NOMO-1 (cell line): ENCODE data around the gene DLG2.

Source experiments
- DNase-seq, 2 experiments: peaks; one replicate each; lab custom pipeline; 2025; ENCODE audit not compliant: unreplicated experiment in 2 of 2; lab: John Stamatoyannopoulos, UW

Gene DLG2

DNA sequence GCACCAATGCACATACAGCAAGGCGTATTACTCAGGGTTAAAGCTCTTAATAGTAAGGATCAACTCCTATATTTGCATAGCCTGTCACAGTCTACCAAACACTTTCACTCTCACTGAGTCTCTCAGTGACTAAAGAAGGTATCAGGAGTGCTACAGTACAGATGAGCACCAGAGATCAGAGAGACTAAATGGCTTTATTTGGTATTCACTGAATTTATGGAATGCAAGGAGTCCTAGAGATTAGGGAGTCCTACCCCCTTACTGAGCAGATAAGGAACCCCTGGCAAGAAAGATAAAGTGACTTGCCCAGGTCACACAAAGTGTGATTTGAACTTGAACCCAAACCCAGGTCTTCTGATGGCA is 1944.6 kb downstream of the DLG2 start:
- no peak for DNase-seq

DNA sequence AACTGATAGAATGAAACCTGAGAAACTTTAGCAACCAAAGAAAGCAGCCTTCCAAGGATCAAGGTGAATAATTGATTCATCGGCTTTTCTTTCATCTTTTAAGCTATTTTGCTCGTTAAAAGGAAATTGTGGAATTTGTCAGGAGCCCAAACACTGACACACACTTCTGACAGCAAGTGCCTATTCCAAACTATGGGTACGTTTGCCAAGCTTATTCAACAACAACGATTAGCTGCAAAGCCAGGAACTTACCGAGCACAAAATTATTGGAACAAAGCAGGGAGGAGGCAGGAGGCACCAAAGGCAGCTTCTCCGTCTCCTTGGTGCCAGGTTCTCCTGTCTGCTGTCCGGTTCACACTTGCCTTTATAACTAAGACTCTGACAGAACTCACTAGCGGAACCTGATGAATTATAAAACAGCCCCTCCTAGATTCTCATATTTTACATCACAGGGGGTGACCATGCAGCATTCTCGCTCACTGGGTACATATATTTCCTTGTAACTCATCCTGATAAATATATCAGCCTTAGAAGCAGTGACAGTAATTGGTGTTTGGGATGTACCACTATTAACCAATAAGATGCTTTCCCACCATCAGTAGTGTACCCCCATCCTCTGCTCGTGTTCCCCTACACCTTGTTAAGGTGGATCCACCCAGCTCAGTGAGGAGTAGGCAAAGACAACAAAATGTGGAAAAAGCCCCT is 1945.1 kb downstream of the DLG2 start:
- no peak for DNase-seq

DNA sequence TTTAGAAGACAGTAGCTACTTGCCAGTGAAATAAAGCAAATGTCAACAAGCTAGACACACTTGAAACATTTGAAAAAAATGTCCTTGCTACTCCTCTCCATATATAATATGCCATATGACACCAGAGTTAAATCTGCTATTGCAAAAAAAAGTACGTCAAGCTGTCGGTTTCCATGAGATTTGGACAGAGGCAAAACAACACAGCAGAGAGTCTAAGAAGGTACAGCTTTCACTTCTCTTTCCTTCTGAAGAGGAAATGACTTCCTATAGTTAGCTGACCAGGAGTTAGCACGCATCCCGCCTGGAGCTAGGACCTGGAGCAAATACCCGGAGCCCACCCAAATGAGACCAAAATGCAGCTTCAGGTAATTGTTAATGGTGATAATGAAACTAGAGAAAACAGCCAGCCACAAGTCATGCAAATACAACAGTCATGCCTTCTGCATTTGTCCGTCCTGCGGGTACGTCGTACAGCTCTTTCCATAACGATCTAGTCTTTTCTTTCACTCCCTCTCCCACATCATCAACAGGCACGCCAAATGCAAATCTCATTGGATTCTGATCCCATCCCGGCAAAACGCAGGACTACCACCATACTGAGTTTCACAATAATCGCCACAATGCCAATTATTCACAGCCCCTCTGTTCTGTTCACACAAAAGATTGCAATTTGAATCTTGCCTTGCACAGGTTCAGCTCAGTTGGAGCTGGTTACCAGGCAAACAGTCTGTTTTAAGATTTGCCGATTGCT is 1945.9 kb downstream of the DLG2 start:
- peak; percentile 9 to 59 for DNase-seq

DNA sequence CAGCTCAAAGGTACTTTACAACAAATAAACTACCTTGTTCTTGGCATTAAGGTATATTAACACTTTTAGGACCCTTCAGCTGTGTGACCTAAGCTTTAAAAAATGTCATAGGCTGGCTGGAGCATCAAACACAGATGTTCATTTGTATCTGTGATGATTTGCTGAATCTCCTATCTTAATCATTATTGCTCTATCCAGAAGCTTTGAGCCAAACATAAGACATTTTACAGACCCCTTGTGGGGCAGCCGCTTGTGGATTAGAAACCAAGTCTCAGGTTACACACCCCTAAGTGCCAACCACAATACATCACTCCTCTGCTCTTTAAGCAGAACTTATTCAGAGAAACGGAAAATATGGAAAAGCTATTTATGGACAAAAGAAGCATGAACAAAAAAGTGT is 1946.8 kb downstream of the DLG2 start:
- DNase-seq, result no peak

DNA sequence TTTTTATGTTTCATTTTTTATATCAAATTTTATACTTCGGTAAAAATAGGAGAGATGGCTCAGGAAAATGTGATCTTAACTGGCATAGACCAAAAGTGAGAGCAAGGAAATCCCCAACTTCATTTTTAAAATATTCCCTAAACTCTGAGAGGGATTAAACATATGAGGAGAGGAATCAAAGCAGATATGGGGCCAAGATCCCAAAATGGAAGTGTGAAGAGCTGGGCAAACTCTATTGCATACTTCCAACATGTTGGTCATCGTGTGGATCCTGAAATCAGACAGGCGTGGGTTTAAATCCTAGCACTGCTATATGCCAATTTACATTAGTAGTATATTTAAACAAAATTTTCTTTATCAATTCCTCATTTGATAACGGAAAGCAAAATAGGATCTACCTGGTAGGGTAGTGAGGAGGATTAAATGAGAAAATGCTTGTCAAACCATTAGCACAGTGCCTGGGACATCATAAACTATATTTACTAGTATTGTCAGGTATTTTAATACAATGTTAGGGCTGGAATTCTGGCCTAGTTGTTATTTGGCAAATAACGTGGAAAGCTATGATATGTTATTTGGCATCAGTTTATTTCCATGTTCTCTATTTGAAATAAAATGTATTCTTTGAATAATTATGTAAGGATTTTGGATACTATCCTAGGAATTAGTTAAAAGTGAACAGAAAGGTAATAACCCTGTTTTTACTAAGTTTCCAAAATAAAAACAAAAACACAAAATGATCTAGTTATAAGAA is 1948.1 kb downstream of the DLG2 start:
- DNase-seq, result no peak

DNA sequence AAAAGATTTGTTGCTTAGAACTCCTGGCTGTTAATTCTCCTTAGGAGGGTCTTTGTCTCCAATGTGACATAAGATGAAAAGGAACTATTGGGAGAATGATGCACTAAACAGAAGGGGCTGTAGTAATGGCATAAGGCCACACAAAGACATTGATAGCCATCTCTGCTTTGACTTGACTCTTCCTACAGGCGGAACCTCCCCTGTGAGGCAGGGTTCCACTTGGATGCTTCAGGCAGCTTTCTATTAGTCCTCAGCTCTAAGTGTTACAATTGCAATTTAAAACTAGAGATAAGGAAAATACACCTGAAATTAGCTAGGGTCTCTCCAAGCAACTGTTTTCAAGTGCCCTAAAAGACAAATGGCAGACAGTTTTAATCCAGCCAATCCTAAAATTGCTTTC is 1949.4 kb downstream of the DLG2 start:
- no peak for DNase-seq

DNA sequence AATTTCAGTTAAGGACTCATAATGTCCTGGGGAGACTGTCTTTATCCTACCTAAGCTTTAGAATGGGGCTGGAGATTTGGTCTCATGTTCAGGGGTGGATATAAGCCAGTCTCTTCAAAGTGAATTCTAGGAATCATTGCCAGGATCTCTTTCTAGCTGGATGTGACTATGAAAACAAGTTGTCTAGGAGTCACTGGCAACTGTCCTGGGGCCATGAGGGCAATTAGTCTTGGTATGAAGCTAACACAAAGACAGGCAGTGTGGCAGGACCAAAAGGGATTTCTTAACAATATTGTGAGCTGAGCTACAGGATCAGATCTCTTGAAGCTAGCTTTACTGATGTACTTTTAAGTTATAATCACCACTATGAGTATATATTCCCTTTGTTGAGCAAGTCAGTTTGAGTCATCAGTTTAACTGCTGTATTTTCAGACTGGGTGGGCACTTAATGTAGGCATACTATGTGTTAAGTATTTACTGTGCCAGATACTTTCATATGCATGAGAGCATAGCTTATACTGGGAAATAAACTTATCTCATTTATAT is 1951.0 kb downstream of the DLG2 start:
- no peak for DNase-seq

DNA sequence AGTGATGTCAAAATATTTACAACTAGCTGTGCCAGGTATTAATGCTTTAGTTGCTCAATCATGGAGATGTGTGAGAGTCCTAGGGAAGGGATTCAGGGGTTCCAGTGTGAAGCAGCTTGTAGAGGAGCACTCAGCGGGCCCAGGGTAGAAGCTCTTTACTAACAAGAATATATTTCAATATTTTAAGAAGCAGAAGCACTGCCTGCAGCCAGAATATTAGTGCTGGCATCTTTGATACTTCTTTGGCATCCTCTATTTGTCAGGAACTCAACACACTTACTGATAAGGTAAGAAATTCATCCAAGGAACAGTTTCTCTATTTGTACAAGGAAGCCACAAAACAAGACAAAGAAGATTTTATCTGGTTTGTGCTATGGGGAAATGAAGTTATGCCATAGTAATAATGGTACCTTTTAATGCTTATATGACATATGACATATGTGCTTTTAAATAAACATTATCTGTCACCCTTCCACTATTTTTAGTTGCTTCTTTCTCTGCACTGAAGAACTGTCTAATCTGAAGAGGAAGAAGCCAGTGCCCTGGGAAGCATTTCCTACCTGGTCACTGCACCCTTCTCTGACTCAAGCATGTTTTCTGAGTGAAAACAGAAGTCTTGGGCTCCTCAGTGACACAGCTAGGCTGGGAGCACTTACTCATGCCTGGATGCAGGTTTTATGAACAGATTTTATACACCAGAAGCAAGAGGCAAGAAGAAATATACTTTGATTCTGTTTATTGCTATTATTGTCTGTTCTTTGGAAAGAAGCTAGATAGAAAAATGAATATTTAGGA is 1952.8 kb downstream of the DLG2 start:
- no peak for DNase-seq

DNA sequence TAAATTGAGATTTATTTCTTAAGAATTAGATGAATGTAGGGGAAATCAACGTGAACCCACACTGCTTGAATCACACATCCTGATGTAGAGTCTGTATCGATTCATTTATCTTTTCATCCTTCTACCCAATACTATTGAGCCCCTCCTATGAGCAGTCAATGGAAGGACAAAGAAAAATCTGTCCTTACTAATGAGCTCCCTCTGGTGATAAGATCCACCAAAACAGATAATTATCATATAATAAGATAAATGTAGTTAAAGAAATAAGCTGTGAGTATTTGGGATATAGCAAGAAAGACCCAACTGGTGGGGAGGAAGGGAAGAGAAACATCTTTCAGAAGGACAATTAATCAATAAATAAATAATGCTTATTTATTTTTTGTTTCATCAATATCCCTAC is 1955.9 kb downstream of the DLG2 start:
- DNase-seq, result no peak

DNA sequence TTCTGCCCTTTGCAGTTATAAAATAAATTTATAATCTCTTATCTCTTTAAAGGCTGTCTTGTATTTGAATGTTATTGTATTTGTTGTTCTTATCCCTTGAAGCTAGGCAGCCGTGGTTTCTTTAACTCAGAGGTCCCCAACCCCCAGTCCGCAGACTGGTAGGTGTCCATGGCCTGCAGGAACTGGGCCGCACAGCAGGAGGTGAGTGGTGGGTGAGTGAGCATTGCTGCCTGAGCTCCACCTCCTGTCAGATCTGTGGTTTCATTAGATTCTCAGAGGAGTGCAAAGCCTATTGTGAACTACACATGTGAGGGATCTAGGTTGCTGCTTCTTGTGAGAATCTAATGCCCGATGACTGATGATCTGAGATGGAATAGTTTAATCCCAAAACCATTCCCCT is 1961.0 kb downstream of the DLG2 start:
- DNase-seq, result no peak

DNA sequence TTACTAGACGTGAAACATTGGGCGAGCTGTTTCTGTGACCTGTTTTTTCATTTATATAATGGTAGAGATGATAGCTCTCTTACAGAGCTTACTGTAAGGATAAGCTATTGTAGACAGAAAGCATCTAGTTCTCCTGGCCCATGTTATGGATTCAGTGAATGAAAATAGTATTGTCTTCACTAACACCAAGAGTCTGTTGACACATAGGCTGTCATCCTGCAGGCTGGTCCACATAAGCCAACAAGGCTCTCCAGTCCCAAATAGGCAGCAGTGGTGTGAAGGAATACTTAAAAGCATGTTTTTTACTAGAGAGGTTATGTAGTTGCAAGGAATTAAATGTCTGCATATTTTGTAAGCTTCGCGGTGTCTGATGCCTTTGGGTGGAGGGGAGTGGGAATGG is 1963.2 kb downstream of the DLG2 start:
- DNase-seq, result no peak

DNA sequence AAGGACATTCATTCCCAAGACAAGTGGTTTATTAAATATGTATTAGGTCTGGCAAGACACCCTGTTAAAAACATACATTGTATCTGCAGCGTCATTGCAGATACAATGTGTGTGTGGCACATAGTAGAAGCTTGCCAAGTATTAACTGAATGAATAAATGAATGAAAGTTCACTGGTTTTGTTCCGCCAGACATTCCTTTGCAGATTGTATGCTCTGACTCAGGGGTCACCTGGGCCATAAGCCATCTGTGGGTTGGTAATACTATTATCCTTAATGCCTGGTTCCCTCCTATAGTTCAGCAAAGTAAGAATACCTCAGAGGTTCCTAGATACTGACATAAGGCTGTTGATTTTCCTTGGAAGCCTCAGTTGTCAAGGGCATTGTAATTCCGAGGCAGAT is 1963.7 kb downstream of the DLG2 start:
- no peak for DNase-seq

DNA sequence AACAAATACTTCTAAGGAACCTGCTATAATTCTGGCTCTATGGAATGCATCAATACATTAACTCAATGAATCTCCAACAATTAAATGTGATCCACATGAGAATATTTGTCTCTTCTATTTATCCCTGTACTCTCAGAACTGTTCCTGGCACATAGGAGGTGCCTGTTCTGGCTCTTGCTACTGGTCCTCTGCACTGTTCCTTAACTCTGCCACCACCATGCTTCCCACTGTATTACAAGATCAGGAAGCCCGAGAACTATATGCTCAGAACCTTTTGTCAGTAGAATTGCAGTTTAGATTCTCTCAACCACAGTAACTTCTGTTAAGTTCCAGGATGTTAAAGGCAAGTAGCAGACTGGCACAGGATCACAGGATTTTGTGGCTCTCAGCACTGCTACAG is 1964.7 kb downstream of the DLG2 start:
- no peak for DNase-seq

DNA sequence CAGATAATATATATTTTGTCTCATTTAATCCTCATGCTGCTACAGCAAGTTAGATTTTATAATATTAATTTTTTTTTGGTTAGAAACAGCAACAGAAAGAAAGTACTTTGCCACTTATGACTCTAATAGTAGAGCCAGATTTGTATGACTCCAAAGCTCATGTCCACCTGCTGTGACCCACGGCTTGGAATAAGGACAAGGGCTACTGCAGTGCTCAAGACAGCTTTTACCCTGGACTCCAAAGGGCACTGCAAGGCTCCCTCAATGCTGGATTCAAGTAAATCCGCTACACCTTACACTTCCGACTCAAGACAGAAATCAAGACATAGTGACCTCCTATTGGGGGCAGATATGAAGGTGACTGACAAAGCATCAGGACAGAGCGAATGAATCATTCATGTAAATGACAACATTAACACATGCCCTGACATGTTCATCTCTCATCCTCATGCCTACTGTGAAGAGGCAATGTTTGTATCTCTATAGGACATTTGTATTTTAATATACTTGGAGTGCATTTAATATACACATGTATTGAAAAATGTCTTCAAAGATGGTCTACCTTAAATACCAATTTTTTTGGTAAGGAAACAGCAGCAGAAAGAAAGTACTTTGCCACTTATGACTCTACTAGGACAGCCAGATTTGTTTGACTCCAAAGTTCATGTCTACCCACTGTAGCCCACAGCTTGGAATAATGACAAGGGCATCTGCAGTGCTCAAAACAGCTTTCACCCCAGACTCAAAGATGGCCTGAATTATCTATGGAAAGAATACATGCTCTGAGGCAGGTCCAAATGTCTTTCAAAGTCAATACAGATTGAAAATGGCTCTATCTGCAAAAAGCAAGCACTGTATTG is 1965.4 kb downstream of the DLG2 start:
- DNase-seq, result no peak

DNA sequence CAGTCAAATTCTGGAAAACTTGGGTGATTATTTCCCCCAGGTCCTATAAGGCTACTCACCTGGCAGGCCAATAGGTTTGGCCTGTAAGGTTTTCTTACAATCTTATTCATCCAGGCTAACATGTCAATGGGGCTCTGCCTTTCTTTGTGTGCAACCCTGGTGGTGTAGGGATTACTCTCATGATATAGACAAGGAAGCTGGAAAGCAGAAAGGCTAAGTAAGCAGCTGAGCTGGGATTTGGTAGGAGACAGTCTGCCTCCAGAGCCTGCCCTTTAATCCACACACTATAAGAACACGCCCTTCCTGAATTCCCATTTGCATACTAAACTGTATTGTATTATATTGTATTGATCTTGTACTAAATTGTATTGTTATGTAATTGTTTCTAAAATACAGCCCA is 1967.7 kb downstream of the DLG2 start:
- no peak for DNase-seq

DNA sequence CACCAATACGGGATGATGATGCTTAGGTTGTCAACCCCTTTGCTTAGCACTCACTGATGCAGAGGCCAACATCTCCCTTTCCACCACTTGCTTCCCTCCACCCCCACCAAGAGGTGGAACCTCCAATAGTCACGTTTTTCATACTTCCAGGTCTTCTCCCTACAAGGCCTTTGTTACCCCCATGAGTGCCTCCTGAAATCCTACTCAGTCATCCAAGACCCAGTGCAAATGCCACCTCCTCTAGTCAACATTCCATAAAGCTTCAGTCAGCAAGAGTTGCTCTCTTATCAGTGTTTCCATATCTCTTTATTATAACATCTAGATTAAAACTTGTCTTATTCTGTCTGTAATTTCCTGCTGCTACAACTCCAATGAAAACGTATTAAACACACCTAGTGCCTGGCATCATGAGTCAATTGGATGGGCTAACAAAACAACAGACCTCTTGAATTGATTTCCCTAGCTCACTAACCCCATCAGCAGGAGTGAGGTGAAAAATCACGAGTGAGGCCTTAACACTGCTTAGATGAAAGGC is 1970.3 kb downstream of the DLG2 start:
- no peak for DNase-seq

DNA sequence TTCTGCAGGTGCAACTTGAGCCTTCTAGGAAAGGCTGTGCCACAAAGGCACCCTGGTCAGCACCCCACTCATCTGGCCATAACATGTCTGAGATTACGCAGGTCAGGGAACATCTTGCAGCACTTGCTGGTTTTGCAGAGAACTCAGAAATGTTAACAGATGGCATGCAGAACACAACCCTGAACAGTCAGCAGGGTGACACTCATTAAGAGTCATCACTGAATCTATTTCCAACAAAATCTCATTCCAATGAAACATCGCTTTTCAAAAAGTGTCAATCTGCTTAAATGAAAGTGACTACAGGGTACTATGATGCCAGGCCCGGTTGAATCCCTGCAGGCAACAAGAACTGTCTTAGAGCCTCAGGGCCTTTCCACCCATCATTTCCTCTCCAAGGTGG is 1971.2 kb downstream of the DLG2 start:
- DNase-seq, result no peak

DNA sequence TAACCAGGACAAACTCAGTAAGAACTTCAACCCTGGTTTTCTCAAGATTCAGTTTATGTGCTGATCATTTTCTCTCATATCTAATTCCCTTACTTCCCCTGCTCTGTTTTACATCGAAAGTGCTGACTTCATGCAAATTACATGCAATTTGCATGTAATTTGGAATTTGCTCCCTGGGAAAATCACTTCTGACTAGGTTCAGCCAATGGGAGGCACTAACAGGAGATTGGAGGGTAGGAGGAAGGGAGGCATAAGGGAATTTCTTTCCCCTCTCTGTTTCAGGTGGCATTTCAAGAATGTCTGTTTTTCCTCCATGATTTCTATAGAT is 1977.7 kb downstream of the DLG2 start:
- no peak for DNase-seq

DNA sequence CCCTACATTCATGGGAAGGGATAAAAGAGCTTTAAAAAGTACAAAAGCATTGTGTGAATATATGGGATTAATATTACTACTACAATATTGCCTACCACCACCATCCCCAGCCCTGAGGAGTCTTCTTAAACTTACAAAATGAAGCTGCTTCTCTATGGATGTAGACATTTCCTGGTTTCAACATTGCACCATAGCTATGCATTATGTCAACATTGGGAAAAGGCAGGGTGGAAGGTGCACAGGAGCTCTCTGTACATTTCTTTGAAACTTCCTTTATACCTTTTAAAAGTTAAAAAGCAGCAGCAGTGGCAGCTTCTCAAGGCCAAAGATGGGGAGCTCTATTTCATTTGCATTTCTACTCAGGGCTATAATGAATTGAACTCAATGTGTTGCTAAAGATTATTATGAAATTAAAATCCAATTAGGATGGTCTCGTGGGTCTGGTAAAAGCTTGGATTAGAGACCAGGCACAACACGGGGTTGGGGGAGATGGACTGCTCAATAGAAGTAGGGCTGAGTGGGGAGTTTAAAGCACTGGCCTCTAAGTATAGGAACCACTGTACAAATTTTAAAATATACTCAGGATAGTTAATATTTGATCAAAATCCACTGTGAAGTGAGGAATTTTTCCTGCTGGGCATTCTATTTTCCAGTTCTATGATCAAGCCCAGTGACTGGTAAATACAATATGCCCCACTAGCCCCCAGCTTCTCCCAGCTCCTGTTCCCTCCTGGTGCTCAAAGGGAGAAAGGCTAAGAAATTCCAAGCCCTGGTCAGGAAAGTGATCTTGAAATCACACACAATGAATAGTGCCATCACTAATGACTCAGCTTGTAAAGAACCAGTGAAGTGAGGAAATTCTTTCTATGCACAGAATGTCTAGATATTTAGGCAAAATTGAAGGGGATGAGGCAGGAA is 1978.3 kb downstream of the DLG2 start:
- DNase-seq, result no peak
